ENCODE measurements around the gene FKBP11. TPM values are rescaled to one million over a fixed set of nuclear protein-coding genes. Genes with fewer than 3 reads are reported as not detected.
A peak's percentile ranks its signal among the peaks of the same experiment; 100 is the strongest.
"Not testable (repeated sequence)": the region's sequence is repeated elsewhere in the genome, so short reads cannot be mapped to it uniquely, and the experiment has no call there.

The FKBP11 gene
- total RNA-seq, 4 donors from 2014 or later: 12.1 to 35.9 (median 20.9) TPM

DNA sequence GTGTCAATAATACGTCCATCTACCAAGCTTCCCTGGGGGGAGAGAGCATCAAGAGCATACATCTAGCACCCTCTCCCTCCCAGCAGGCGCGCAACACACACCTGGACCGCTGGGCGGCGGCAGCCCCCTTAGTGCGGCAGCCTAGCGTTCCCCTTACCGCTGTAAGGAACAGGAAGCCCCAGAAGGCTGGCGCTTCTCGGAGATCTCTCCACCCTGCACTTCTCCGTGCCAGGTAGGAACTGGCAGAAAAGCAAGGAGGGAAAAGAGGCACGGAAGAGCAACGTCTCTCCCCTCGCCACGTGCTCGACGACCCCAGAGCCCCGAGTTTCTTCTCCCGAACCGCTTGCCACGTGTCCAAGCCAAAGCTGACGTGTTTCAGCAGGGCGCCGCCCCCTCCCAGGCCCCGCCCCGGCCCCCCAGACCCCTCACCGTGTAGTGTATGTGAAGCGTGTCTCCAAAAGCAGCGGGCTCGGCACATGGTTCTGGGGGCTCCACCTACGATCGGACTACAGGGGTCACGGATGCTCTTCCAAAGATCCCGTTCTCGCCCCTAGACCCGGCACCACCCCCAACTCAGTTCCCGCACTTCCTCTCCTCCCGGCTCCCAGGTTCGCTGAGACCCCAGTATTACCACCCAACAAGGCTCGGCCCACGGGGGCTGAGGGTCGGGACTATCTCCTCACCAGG lies 532 bp downstream of the FKBP11 start:
- no peaks in the 10 kb centered on the region for H3K9me3 ChIP-seq
- H3K4me3 ChIP-seq: peak overlapping the region; percentile 51 to 94 (median 66)
- H3K27me3 ChIP-seq: no peaks in the 10 kb centered on the region
- peak; percentile 72 for DNase-seq
- peak overlapping the region; percentile 42 to 79 (median 71) for H3K27ac ChIP-seq
- in situ Hi-C loops (cut with MboI; ENCODE audit: low pct_ligation_motif_present in 1 of 4, low pct_unique_long_range_greater_than_20kb in 1 of 4, low sequenced_read_pairs in 3 of 4) (no loop called here), intact Hi-C loops (cut with DNase I; ENCODE audit: low total_unique reads) (no loop called here)
- no peaks in the 10 kb centered on the region for H3K36me3 ChIP-seq
- WGBS, 2 donors (ENCODE audit: low coverage in 1 of 2): 0% methylated on average over 36 of the region's 43 CpGs; no CpG with 5 or more reads in 1 of the 2 donors
- H3K4me1 ChIP-seq: peaks cover 3 to 11% (median 6%) of the 10 kb centered on the region in 4 donors
- TF ChIP-seq POLR2AphosphoS5 (IDR thresholded peaks at IDR 0.05) (no peak), POLR2A (IDR thresholded peaks at IDR 0.05) (no peak)
- TF ChIP-seq, protein P1, sequence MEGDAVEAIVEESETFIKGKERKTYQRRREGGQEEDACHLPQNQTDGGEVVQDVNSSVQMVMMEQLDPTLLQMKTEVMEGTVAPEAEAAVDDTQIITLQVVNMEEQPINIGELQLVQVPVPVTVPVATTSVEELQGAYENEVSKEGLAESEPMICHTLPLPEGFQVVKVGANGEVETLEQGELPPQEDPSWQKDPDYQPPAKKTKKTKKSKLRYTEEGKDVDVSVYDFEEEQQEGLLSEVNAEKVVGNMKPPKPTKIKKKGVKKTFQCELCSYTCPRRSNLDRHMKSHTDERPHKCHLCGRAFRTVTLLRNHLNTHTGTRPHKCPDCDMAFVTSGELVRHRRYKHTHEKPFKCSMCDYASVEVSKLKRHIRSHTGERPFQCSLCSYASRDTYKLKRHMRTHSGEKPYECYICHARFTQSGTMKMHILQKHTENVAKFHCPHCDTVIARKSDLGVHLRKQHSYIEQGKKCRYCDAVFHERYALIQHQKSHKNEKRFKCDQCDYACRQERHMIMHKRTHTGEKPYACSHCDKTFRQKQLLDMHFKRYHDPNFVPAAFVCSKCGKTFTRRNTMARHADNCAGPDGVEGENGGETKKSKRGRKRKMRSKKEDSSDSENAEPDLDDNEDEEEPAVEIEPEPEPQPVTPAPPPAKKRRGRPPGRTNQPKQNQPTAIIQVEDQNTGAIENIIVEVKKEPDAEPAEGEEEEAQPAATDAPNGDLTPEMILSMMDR (IDR thresholded peaks at IDR 0.05): peak; percentile 52 to 59 (median 57)

DNA sequence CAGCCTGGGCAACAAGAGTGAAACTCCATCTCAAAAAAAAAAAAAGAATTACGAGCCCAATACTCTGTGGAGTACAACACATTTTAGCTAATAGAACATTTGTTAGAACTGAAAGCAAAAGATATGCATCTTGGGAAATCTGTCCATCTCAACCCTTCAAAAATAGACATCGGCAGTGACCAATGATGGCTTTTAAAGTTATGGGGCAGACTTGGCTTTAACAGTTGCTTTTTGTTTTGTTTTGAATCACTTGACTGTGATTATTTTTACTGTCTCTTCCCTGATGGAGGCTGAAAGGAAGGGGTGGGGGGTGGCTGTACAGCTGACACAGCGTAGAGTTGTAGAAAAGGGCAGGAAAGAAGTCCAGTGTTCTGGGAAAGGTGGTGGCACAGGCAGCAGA lies 2.2 kb downstream of the FKBP11 start:
- Histone ChIP-seq H3K36me3 (no peaks in the 10 kb centered on the region), H3K27me3 (no peaks in the 10 kb centered on the region), H3K9me3 (no peaks in the 10 kb centered on the region), H3K27ac (no peak overlapping the region), H3K4me3 (no peak overlapping the region), H3K4me1 (peaks cover 3 to 11% (median 6%) of the 10 kb centered on the region in 4 donors)
- no peak for DNase-seq
- WGBS, 2 donors (ENCODE audit: low coverage in 1 of 2): 79 to 85% methylated on average over 2 to 3 of the region's 3 CpGs
- in situ Hi-C loops (cut with MboI; ENCODE audit: low pct_ligation_motif_present in 1 of 4, low pct_unique_long_range_greater_than_20kb in 1 of 4, low sequenced_read_pairs in 3 of 4): no loop called here
- TF ChIP-seq, protein P1 (IDR thresholded peaks at IDR 0.05): no peak
- TF ChIP-seq POLR2AphosphoS5 (IDR thresholded peaks at IDR 0.05) (no peak), POLR2A (IDR thresholded peaks at IDR 0.05) (no peak), EP300 (IDR thresholded peaks at IDR 0.05; ENCODE audit: low read depth) (no peak)
- intact Hi-C loops (cut with DNase I; ENCODE audit: low total_unique reads): no loop called here

DNA sequence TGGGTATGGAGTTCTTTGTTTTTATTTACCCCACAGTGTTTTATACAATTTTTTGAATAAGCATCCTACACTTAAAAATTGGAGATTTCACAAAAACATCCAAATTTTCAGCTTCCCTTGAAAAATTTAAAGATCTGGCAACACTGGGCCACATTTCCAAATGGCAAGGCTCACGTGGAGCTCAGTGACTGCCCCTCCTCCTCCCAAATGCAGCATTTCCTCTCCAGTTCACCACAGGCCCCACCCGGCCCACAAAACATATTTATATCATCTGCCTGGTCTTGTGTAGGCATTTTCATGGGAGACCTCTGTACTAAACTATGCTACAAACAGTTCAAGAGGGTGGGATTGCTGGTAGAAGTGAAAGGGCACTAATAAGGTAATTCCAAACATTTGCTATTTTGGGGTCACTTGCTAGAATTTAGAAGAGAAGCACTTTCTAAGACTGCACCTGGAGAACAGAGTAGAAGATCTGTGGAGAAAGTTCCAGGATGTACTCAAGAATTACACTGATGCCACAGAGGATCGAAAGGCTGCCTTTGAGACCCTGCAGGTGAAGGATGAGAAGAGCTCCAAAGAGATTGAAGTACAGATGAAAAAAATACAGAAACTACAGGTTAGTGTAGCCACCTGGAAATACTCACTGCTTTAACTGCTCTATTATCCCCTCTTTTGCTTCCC lies 7.3 kb downstream of the FKBP11 start:
- 33 to 50% methylated on average over 2 to 3 of the region's 3 CpGs for WGBS, 2 donors (ENCODE audit: low coverage in 1 of 2)
- in situ Hi-C loops (cut with MboI; ENCODE audit: low pct_ligation_motif_present in 1 of 4, low pct_unique_long_range_greater_than_20kb in 1 of 4, low sequenced_read_pairs in 3 of 4) (no loop called here), intact Hi-C loops (cut with DNase I; ENCODE audit: low total_unique reads) (no loop called here)
- no peak overlapping the region for H3K4me3 ChIP-seq
- no peaks in the 10 kb centered on the region for H3K36me3 ChIP-seq
- no peaks in the 10 kb centered on the region for H3K27me3 ChIP-seq
- no peak for TF ChIP-seq POLR2A (IDR thresholded peaks at IDR 0.05)
- TF ChIP-seq, protein P1 (IDR thresholded peaks at IDR 0.05): no peak
- TF ChIP-seq EP300 (IDR thresholded peaks at IDR 0.05; ENCODE audit: low read depth): no peak
- no peak for TF ChIP-seq POLR2AphosphoS5 (IDR thresholded peaks at IDR 0.05)
- H3K9me3 ChIP-seq: no peaks in the 10 kb centered on the region
- no peak overlapping the region for H3K27ac ChIP-seq
- DNase-seq: peak; percentile 17
- H3K4me1 ChIP-seq: no peaks in the 10 kb centered on the region

DNA sequence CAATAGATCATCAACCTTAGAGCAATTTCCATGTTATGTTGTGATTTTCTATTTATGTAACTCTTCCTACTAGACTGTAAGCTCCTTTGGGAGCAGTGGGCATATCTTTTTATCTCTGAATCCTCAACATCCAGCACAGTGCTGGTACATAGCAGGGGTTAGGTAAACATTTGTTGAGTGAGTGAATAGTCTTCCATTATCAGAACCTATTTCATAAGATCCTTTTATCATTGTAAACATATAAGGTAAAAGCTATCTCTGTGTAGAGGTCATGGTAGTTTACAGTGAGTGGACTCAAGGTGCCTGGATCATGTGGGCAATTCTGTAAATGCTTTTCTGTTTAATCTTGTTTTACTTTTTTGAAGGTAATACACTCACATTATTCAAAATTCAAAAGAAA lies 15.1 kb downstream of the FKBP11 start:
- Histone ChIP-seq H3K9me3 (no peaks in the 10 kb centered on the region), H3K4me1 (no peaks in the 10 kb centered on the region), H3K4me3 (no peak overlapping the region), H3K27ac (no peak overlapping the region), H3K27me3 (peaks cover 6% of the 10 kb centered on the region), H3K36me3 (no peaks in the 10 kb centered on the region)
- in situ Hi-C loops (cut with MboI; ENCODE audit: low pct_ligation_motif_present in 1 of 4, low pct_unique_long_range_greater_than_20kb in 1 of 4, low sequenced_read_pairs in 3 of 4) (no loop called here), intact Hi-C loops (cut with DNase I; ENCODE audit: low total_unique reads) (no loop called here)
- DNase-seq: no peak
- TF ChIP-seq, protein P1 (IDR thresholded peaks at IDR 0.05): no peak
- TF ChIP-seq POLR2AphosphoS5 (IDR thresholded peaks at IDR 0.05) (no peak), EP300 (IDR thresholded peaks at IDR 0.05; ENCODE audit: low read depth) (no peak), POLR2A (IDR thresholded peaks at IDR 0.05) (no peak)

DNA sequence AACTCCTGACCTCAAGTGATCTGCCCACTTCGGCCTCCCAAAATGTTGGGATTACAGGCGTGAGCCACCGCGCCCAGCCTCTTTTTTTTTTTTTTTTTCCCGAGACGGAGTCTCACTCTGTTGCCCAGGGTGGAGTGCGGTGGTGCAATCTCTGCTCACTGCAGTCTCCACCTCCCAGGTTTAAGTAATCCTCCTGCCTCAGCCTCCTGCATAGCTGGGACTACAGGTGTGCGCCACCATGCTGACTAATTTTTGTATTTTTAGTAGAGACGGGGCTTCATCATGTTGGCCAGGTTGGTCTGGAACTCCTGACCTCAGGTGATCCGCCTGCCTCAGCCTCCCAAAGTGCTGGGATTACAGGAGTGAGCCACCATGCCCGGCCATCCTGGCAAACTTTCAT lies 15.6 kb downstream of the FKBP11 start:
- 83 to 90% methylated on average over 2 to 11 of the region's 11 CpGs for WGBS, 2 donors (ENCODE audit: low coverage in 1 of 2)
- H3K36me3 ChIP-seq; H3K4me1 ChIP-seq; H3K9me3 ChIP-seq; DNase-seq; H3K27ac ChIP-seq; H3K4me3 ChIP-seq; in situ Hi-C loops (cut with MboI; ENCODE audit: low pct_ligation_motif_present in 1 of 4, low pct_unique_long_range_greater_than_20kb in 1 of 4, low sequenced_read_pairs in 3 of 4); intact Hi-C loops (cut with DNase I; ENCODE audit: low total_unique reads); H3K27me3 ChIP-seq: not testable (repeated sequence)

Data from transverse colon (tissue), 4 donors.